DOHH2 (cell line): ENCODE results near the gene PCDHA3.
A peak's percentile ranks its signal among the peaks of the same experiment; 100 is the strongest.

Experiments used
- EZH2phosphoT487 ChIP-seq: fragments of 200-600 bp; sonication (generic); IDR thresholded peaks from 2 replicates; pipeline ENCODE4 v1.6.1; 2017; ENCODE audit warnings: borderline replicate concordance, mild to moderate bottlenecking, antibody characterized with exemption, low read length, moderate library complexity, mixed read lengths
- TF ChIP-seq, protein P1 (sequence below): fragments of 200-600 bp; sonication (generic); IDR thresholded peaks from one replicate; pipeline ENCODE4 v1.5.1; 2014; ENCODE audit warnings: antibody characterized with exemption, mild to moderate bottlenecking, low read depth, low read length; ENCODE audit not compliant: poor library complexity, severe bottlenecking

DNA sequence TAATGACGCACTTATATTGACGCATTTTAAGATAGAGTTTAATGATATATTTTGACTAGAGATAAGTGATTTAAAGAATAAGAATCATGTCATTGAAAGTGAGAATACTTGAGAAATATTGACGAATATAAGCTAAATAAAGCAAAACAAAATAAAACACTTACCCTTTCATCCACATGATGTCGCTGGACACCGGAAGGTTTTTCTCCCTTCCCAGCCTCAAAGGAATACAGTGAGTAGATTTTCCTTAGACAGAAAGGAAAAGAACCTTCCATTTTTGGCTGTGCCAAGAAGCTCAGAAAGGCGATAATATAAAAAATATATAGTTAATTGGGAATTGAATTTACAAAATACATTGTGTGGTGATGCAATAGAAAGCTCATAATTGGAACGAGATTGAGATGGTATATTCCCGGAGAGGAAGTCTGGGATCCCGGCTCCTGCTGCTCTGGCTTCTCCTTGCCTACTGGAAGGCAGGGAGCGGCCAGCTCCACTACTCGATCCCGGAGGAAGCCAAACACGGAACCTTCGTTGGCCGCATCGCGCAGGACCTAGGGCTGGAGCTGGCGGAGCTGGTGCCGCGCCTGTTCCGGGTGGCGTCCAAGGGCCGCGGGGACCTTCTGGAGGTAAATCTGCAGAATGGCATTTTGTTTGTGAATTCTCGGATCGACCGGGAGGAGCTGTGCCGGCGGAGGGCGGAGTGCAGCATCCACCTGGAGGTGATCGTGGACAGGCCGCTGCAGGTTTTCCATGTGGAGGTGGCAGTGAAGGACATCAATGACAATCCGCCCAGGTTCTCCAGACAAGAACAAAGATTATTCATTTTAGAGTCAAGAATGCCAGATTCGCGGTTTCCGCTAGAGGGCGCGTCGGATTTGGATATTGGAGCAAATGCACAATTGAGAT is 20.8 kb downstream of the PCDHA3 start, which contains the start of gene PCDHA5:
- TF ChIP-seq, protein P1, sequence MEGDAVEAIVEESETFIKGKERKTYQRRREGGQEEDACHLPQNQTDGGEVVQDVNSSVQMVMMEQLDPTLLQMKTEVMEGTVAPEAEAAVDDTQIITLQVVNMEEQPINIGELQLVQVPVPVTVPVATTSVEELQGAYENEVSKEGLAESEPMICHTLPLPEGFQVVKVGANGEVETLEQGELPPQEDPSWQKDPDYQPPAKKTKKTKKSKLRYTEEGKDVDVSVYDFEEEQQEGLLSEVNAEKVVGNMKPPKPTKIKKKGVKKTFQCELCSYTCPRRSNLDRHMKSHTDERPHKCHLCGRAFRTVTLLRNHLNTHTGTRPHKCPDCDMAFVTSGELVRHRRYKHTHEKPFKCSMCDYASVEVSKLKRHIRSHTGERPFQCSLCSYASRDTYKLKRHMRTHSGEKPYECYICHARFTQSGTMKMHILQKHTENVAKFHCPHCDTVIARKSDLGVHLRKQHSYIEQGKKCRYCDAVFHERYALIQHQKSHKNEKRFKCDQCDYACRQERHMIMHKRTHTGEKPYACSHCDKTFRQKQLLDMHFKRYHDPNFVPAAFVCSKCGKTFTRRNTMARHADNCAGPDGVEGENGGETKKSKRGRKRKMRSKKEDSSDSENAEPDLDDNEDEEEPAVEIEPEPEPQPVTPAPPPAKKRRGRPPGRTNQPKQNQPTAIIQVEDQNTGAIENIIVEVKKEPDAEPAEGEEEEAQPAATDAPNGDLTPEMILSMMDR = peak; percentile 67
- no peak for TF ChIP-seq EZH2phosphoT487
